ENCODE data around the gene MED27.

Gene MED27

GRCh38 chr9:131874916-131875670 is 204.6 kb downstream of the MED27 start:
- no peak for DNase-seq

GRCh38 chr9:131874447-131874846 is 205.2 kb downstream of the MED27 start:
- no peak for DNase-seq

GRCh38 chr9:131873891-131874440 is 205.7 kb downstream of the MED27 start:
- no peak for DNase-seq

DNA sequence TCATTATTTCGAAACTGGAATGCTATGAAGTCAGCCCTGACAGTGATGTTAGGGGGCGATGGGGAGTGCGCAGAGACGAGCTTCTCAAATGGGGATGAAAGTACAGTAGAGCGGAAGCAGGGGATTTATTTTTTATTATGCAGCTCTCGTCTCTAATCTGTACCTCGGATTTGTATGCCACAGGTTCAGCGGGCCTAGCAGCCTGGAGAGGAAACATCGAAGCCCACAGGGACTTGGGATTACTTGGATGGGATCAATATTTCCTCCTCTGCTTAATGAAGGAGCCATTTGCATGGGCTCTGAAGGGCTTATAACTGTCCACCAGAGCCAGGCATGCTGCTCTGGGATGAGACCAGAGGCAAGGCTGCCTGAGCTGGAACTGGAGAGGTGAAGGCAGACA is 206.3 kb downstream of the MED27 start:
- DNase-seq = no peak

DNA sequence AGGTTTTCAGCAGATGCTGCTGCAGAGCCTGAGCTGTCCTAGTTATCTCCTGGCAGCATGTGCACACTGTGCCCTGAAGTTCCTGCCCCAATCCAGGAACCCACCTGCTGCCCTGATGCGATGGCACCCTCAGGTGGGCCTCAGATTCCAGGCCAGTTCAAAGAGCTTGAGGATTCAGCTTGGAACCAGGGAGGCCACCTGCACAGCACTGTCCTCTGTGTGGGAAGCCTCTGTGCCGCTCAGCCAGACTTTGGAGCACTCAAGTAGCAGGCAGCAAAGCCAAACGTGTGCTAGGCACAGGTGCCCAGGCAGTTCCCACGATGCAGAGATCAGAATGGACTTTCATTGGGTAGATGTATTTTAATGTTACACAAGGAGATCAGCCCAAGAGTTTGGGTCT is 207.0 kb downstream of the MED27 start:
- no peak for DNase-seq

DNA sequence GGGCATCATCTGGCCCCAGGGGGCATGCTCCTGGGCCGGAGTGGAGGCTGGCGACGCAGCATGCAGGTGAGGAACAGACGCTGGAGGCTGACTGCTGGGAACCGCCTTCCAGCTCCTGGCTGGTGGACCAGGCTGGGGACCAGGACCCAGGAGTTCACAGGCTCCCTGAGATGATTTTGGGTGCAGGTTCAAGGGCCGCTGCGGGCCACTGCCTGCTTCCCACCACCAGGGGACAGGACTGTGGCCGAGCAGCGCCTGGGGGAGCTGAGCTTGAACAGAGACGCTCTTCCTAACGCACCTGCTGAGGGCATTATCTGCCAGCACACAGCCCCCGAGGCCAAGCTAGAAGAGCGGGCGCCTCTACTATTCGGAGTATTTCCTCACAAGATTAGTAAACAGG is 207.7 kb downstream of the MED27 start:
- no peak for DNase-seq

- DNase-seq = no peak
Measured at GRCh38 chr9:131870156-131870555, 209.5 kb downstream of the MED27 start.

DNA sequence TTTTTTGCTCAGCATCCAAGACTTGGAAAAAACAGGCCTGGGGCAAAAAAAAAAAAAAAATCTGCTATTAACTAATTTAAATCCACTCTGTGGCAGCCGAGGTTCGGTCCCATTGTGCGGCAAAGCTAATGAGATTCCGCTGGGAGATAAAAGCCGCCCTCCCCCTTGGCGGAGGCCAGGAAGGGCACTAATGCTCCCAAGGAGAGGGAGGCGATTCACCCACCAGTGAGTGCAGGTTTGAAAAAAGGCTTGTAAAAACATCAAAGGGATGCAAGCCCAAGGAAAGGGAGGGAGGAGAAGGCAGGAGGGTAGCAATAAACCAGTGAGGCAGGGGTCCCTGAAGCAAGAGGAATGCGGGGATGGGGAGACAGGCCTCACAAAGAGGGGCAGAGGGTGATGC is 210.3 kb downstream of the MED27 start:
- DNase-seq = no peak

DNA sequence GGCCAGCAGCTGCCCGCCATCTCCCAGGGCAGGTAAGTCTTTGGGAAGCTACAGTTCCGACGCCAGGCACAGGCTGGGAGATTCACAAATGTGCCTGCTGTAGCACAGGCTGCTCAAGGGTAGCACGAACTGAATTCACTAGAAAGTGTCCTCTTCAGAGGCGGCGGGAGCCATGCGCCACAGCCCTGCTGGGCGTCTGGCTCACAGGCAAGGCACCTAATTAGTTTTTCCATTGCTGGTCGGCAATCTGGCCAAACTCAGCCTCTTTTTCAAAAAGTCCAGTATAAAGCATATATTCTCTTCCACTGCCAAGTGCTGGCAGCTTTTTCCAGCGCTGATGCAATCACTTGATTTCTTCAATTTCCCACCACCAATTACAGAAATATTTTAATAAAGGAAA is 210.9 kb downstream of the MED27 start:
- no peak for DNase-seq

- no peak for DNase-seq
Measured at GRCh38 chr9:131867611-131868192, 212.0 kb downstream of the MED27 start.

- no peak for DNase-seq
Measured at GRCh38 chr9:131865446-131866195, 214.0 kb downstream of the MED27 start.

DNA sequence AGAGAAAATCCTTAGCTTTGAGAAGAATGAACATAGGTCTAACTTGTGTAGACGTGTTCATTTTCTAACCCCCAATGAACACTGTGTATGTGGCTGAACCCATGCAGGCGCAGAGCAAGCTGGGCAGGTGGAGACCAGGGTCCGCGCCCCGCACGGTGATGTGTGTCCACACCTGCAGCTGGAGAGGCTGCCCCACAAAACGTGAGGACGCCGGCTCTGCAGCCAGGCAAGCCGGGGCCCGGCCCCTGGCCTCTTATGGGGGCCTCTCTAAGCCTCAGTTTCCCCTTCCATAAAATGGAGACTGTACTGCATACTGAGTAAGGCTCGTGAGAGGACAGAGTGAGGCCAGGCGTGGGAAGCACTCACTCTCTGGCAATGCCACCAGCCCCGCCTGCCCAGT is 215.1 kb downstream of the MED27 start:
- DNase-seq = no peak

DNA sequence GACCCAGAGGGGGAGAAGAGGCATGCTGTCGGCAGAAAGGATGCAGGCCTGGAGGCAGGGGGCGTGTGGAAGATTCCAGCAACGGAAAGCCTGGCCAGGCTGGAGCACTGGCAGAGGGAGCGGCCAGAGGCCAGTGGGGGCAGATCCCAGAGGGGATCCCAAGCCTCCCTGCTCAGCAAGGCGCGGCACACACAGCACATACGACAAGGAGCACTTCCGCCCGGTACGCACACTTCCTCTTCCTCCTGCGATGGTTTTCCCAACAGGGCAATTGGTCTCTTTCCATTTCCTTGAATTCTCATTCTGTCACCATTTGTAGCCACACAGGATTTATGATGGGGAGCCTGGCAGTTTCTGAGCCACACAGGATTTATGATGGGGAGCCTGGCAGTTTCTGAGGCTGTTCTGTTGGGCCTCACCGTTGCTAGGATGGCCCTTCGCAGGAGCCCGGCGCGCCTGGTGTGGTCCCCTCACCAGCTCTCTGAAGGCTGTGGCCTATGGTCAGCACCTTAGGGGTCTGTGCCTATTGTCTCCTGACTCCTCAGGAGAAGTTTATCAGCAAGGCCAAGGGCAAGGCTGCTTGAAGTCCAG is 216.3 kb downstream of the MED27 start:
- no peak for DNase-seq

- DNase-seq = no peak
Measured at GRCh38 chr9:131862261-131862660, 217.4 kb downstream of the MED27 start.

DNA sequence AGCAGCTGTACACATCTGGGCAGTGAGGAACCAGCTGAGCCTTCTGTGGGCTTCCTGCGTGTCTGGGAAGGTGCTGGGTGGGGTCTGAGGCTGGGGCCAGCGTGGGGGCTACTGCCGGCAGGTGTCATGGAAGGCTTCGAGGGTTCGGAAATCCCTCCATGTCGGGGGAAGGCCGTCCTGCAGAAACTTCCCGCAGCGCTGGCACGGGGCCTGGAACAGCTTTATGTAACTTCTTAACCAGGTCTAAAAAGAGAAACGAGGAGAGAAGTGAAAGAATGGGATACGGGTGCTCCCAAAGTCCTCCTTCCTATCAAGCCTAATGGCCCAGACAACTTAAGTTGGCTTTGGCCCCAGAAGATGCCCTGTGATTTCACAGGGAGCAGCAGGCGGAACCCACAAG is 219.2 kb downstream of the MED27 start:
- DNase-seq = no peak

DNA sequence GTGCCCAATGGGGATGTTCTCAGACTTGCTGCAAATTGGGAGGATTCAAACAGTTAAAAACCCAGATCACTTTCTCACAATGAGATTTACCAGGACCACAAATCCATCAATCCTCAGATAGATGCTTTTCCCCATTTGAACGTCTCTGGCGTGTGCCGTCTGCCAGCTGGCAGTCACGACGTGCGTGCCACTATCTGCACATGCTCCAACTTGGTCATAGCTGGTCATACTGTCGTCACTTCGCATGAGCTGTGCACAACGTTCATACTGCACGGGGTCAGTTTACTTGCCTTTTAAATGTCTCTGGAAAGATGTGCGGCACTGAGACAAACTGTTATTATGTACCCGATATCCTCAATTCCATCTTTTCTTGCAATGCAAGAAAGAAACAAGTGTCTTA is 221.5 kb downstream of the MED27 start:
- no peak for DNase-seq

- DNase-seq = no peak
Measured at GRCh38 chr9:131856105-131856504, 223.6 kb downstream of the MED27 start.

DNA sequence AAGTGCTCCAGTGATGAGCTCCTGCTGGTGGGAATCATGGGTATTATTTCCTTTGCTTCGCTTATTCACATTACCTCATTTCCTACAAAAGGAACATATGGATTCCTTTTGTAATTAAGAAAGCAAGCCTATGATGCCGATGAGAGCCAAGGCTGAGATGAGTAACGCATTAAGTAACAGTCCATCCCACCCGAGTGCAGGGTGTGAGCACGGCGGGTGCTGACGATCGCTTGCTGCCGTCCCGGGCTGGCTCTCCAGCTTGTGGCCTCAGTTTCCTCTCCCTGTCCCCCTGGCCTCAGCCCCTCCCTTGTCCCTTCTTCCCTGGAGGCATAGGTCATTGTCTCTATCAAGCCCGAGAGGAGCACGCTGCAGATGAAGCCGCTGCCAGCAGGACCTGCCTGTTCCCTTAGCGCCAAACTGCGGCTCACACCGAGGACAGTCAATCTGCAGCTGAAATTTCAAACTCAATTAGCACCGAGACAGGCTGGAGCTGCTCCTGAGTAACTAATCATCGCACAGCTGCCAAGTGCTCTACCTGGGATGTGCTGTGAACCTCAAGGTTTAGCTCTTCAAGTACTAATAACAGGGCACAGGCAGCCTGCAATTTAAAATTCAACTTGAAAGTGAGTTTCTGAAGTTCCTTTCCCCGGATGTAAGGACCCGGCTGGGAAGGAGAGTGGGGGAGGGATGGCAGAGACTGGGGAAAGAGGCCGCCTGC is 224.6 kb downstream of the MED27 start:
- no peak for DNase-seq

DNA sequence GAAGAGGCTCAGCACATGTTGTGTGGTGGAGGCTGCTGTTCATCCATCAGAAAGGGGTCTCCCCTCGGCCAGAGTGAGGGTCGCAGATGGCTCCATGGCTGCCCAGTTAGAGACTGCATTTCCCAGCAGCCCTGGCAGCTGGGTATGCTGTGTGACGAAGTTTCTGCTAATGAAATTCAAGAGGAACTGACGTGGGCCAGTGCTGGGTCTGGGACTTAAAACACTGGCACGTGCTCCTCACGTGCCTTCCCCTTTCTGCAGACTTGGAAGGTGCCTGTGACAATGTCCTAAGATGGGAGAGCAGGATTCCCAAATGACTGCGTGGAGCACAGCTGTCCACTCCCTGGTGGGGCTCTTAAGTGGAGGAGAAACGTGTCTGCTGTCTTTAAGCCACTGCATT is 225.3 kb downstream of the MED27 start:
- DNase-seq = no peak

- no peak for DNase-seq
Measured at GRCh38 chr9:131853434-131853833, 226.2 kb downstream of the MED27 start.

GRCh38 chr9:131851414-131851813 is 228.3 kb downstream of the MED27 start:
- no peak for DNase-seq

GRCh38 chr9:131849391-131849790 is 230.3 kb downstream of the MED27 start:
- DNase-seq = no peak
